Measurements from ENCODE around the gene SNX33. TPM values are rescaled to one million over a fixed set of nuclear protein-coding genes. Genes with fewer than 3 reads are reported as not detected.
"Not testable (repeated sequence)": the region's sequence is repeated elsewhere in the genome, so short reads cannot be mapped to it uniquely, and the experiment has no call there.

The SNX33 gene
- total RNA-seq, result 10 to 100 TPM; 23.8 to 30.9 TPM
- long read RNA-seq, donor 1, full-length matches to known transcripts, result 6 of 12 reads
- long read RNA-seq, donor 1, partial matches to known transcripts, result 2 of 12 reads
- long read RNA-seq, donor 1, other reads (novel, unspliced or antisense), result 4 of 12 reads
- long read RNA-seq, donor 2, full-length matches to known transcripts, result 7 of 12 reads
- long read RNA-seq, donor 2, partial matches to known transcripts, result 1 of 12 reads
- long read RNA-seq, donor 2, other reads (novel, unspliced or antisense), result 4 of 12 reads

- peak; percentile 96 for DNase-seq (ENCODE audit: low spot score)
- intact Hi-C loops (cut with DNase I), result loop anchor here in 1 of 2 donors (1.0 kb wide), 1 partner anchor 26 kb away; no protein-coding TSS in a partner anchor
These were observed at the start of gene SNX33 for GRCh38 chr15:75647370-75648155. Gene SNX33, plus strand, starts transcription at chr15:75647912. Its CDS starts 1,191 bp downstream, at chr15:75649103.

GRCh38 chr15:75598361-75598760 lies 49.4 kb upstream of the SNX33 start:
- intact Hi-C loops (cut with DNase I), result no loop called here
- DNase-seq (ENCODE audit: low spot score), result no peak

GRCh38 chr15:75599401-75599800 lies 48.3 kb upstream of the SNX33 start:
- intact Hi-C loops (cut with DNase I), result no loop called here
- no peak for DNase-seq (ENCODE audit: low spot score)

GRCh38 chr15:75606026-75606425 lies 41.7 kb upstream of the SNX33 start:
- no peak for DNase-seq (ENCODE audit: low spot score)
- intact Hi-C loops (cut with DNase I), result no loop called here

GRCh38 chr15:75606711-75607699 lies 40.7 kb upstream of the SNX33 start:
- intact Hi-C loops (cut with DNase I), result no loop called here
- DNase-seq (ENCODE audit: low spot score), result no peak

- peak; percentile 9 for DNase-seq (ENCODE audit: low spot score)
- intact Hi-C loops (cut with DNase I), result no loop called here
These were observed 30.9 kb upstream of the SNX33 start for GRCh38 chr15:75616766-75617165.

GRCh38 chr15:75620058-75620820 lies 27.5 kb upstream of the SNX33 start:
- intact Hi-C loops (cut with DNase I), result loop anchor here in 1 of 2 donors (10.0 kb wide), 1 partner anchor 55 kb away; no protein-coding TSS in a partner anchor
- DNase-seq (ENCODE audit: low spot score), result peak; percentile 81

- intact Hi-C loops (cut with DNase I), result loop anchor here (1.0 to 10.0 kb wide), 2 partner anchors 26 to 54 kb away; partner anchors contain the start of gene SNX33 (in 1 of the 2)
- DNase-seq (ENCODE audit: low spot score), result peak; percentile 96
These were observed 26.8 kb upstream of the SNX33 start for GRCh38 chr15:75620841-75621391.

- no peak for DNase-seq (ENCODE audit: low spot score)
- intact Hi-C loops (cut with DNase I), result loop anchor here in 1 of 2 donors (10.0 kb wide), 1 partner anchor 52 kb away; no protein-coding TSS in a partner anchor
These were observed 25.2 kb upstream of the SNX33 start for GRCh38 chr15:75622505-75622904.

GRCh38 chr15:75625542-75626347 lies 22.0 kb upstream of the SNX33 start, which contains the start of gene SNUPN:
Gene SNUPN, minus strand, starts transcription at chr15:75625725. Its CDS starts 4,674 bp downstream, at chr15:75621051.
- peak; percentile 98 for DNase-seq (ENCODE audit: low spot score)
- intact Hi-C loops (cut with DNase I), result loop anchor here in 1 of 2 donors (10.0 kb wide), 1 partner anchor 49 kb away; no protein-coding TSS in a partner anchor

- intact Hi-C loops (cut with DNase I), result no loop called here
- DNase-seq (ENCODE audit: low spot score), result no peak
These were observed 15.8 kb upstream of the SNX33 start for GRCh38 chr15:75631935-75632334.

- DNase-seq (ENCODE audit: low spot score); intact Hi-C loops (cut with DNase I): not testable (repeated sequence)
These were observed 13.8 kb upstream of the SNX33 start for GRCh38 chr15:75633922-75634321.

- no peak for DNase-seq (ENCODE audit: low spot score)
- intact Hi-C loops (cut with DNase I), result no loop called here
These were observed 11.7 kb upstream of the SNX33 start for GRCh38 chr15:75636026-75636425.

GRCh38 chr15:75637245-75638009 lies 10.3 kb upstream of the SNX33 start:
- intact Hi-C loops (cut with DNase I), result no loop called here

GRCh38 chr15:75639191-75639708 lies 8.5 kb upstream of the SNX33 start:
- intact Hi-C loops (cut with DNase I), result no loop called here
- no peak for DNase-seq (ENCODE audit: low spot score)

More at GRCh38 chr15:75637245-75638009, 10.3 kb upstream of the SNX33 start:
- no peak for DNase-seq (ENCODE audit: low spot score)

All from posterior vena cava (tissue), 2 donors.